NB4 (cell line): ENCODE measurements around the gene PARD3.

Experiments used
- POLR2A ChIP-seq: IDR thresholded peaks from 2 replicates; pipeline ENCODE4 v1.6.1; 2011; ENCODE audit warnings: mild to moderate bottlenecking; ENCODE audit not compliant: insufficient read length; ENCODE audit errors: extremely low read depth
- TF ChIP-seq, protein P1 (sequence below): IDR thresholded peaks from one replicate; pipeline ENCODE4 v1.5.1; 2012; ENCODE audit warnings: low read depth, low read length
- TF ChIP-seq, protein P2 (sequence below): IDR thresholded peaks from 2 replicates; pipeline ENCODE4 v1.6.1; 2011; ENCODE audit warnings: low read depth, low read length

DNA sequence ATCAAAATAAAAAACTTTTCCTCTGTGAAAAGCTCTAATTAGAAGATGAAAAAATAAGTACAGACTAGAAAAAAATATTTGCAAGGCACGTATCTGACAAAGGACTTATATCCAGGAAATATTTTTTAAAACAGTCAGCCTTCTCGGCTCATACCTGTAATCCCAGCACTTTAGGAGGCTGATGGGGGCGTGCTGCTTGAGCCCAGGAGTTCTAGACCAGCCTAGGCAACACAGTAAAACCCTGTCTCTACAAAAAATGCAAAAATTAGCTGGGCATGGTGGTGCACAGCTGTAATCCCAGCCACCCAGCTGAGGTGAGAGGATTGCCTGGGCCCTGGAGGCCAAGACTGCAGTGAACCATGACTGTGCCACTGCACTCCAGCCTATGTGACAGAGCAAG lies 542.8 kb downstream of the PARD3 start:
- TF ChIP-seq, protein P1, sequence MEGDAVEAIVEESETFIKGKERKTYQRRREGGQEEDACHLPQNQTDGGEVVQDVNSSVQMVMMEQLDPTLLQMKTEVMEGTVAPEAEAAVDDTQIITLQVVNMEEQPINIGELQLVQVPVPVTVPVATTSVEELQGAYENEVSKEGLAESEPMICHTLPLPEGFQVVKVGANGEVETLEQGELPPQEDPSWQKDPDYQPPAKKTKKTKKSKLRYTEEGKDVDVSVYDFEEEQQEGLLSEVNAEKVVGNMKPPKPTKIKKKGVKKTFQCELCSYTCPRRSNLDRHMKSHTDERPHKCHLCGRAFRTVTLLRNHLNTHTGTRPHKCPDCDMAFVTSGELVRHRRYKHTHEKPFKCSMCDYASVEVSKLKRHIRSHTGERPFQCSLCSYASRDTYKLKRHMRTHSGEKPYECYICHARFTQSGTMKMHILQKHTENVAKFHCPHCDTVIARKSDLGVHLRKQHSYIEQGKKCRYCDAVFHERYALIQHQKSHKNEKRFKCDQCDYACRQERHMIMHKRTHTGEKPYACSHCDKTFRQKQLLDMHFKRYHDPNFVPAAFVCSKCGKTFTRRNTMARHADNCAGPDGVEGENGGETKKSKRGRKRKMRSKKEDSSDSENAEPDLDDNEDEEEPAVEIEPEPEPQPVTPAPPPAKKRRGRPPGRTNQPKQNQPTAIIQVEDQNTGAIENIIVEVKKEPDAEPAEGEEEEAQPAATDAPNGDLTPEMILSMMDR: no peak
- TF ChIP-seq POLR2A: no peak
- TF ChIP-seq, protein P2, sequence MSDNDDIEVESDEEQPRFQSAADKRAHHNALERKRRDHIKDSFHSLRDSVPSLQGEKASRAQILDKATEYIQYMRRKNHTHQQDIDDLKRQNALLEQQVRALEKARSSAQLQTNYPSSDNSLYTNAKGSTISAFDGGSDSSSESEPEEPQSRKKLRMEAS: no peak
